Mesothelial cell of epicardium (in vitro differentiated cells): ENCODE data around the gene IZUMO4. TPM values are rescaled to one million over a fixed set of nuclear protein-coding genes. Genes with fewer than 3 reads are reported as not detected.

ENCODE experiments used
- DNase-seq, 2 experiments: peaks; one replicate each; pipeline ENCODE4 v3.0.0; 2021; ENCODE audit warnings: low spot score in 2 of 2; ENCODE audit not compliant: unreplicated experiment in 2 of 2
- H3K27ac Mint-ChIP-seq: 2 replicates; pipeline ENCODE4 v1.8.0; 2021; ENCODE audit warnings: mixed read lengths
- H3K27me3 Mint-ChIP-seq: 2 replicates; pipeline ENCODE4 v1.8.0; 2021; ENCODE audit warnings: low read depth, mixed read lengths
- H3K36me3 Mint-ChIP-seq: 2 replicates; pipeline ENCODE4 v1.8.0; 2021; ENCODE audit warnings: mixed read lengths
- H3K4me1 Mint-ChIP-seq: 2 replicates; pipeline ENCODE4 v1.8.0; 2021; ENCODE audit warnings: mixed read lengths
- H3K4me3 Mint-ChIP-seq: 2 replicates; pipeline ENCODE4 v1.8.0; 2021; ENCODE audit warnings: mild to moderate bottlenecking, moderate library complexity, mixed read lengths
- H3K9me3 Mint-ChIP-seq: 2 replicates; pipeline ENCODE4 v1.8.0; 2021; ENCODE audit warnings: mixed read lengths
- CTCF ChIP-seq: fragments of 200-600 bp; sonication (generic); IDR thresholded peaks from one replicate; pipeline ENCODE4 v1.5.0; 2021; ENCODE audit warnings: antibody characterized with exemption; ENCODE audit not compliant: unreplicated experiment
- total RNA-seq: library from RNA; stranded (reverse); gene quantifications from 3 replicates; pipeline ENCODE4 v1.2.1, GENCODE V29; 2021

IZUMO4 gene
- total RNA-seq, 1 donor from 2014 or later: 13.8 TPM

DNA sequence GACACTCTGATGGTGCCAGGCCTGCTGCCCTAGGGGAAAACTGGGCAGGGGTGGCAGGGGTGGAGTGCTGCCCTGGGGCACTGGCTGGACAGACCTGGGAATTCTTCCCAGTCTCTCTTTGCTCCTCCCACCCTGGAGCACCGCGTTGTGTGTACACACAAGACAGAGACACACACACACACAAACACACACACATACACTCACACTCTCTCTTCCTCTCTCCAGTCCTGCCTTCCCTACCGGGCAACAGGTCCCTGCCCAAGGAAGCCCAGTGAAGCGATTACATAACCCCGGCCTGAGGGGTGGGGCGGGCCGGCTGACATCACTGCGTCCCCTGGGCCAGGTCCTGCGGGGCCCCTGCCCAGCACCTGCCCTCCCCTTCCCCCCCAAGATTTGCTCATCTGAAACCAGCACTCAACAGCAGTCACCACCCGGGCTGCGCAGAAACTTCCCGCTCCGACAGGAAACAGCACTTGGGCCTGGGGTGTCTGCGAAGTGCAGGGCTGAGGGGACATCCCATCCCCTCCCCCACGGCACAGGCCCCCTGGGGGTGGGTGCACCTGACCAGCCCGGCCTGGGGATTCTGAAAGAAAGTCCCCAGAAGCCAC lies 46.9 kb upstream of the IZUMO4 start:
- Mint-ChIP-seq H3K36me3 (no peaks in the 10 kb centered on the region), H3K4me3 (peak overlapping the region; percentile 80), H3K4me1 (peaks cover 12% of the 10 kb centered on the region), H3K27ac (peak overlapping the region; percentile 82), H3K27me3 (no peaks in the 10 kb centered on the region), H3K9me3 (no peaks in the 10 kb centered on the region)
- TF ChIP-seq CTCF: no peak
- DNase-seq: no peak

- DNase-seq: no peak
- Mint-ChIP-seq H3K27me3 (no peaks in the 10 kb centered on the region), H3K4me1 (peaks cover 14% of the 10 kb centered on the region), H3K9me3 (no peaks in the 10 kb centered on the region), H3K27ac (no peak overlapping the region), H3K4me3 (peak overlapping the region; percentile 80), H3K36me3 (no peaks in the 10 kb centered on the region)
- no peak for TF ChIP-seq CTCF
These were observed 46.2 kb upstream of the IZUMO4 start for GRCh38 chr19:2050349-2050990.

GRCh38 chr19:2050991-2051772 lies 45.5 kb upstream of the IZUMO4 start, which contains the start of gene MKNK2:
Gene MKNK2 (minus strand): TSS chr19:2051244. CDS start chr19:2050851, 393 bp downstream.
- Mint-ChIP-seq H3K27me3 (no peaks in the 10 kb centered on the region), H3K4me3 (peak within 1 kb of the TSS; percentile 80), H3K27ac (peak within 1 kb of the TSS; percentile 66), H3K9me3 (no peaks in the 10 kb centered on the region), H3K4me1 (peaks cover 18% of the 10 kb centered on the region), H3K36me3 (no peaks in the 10 kb centered on the region)
- TF ChIP-seq CTCF: peak; percentile 50
- DNase-seq: peak; percentile 97 to 99

DNA sequence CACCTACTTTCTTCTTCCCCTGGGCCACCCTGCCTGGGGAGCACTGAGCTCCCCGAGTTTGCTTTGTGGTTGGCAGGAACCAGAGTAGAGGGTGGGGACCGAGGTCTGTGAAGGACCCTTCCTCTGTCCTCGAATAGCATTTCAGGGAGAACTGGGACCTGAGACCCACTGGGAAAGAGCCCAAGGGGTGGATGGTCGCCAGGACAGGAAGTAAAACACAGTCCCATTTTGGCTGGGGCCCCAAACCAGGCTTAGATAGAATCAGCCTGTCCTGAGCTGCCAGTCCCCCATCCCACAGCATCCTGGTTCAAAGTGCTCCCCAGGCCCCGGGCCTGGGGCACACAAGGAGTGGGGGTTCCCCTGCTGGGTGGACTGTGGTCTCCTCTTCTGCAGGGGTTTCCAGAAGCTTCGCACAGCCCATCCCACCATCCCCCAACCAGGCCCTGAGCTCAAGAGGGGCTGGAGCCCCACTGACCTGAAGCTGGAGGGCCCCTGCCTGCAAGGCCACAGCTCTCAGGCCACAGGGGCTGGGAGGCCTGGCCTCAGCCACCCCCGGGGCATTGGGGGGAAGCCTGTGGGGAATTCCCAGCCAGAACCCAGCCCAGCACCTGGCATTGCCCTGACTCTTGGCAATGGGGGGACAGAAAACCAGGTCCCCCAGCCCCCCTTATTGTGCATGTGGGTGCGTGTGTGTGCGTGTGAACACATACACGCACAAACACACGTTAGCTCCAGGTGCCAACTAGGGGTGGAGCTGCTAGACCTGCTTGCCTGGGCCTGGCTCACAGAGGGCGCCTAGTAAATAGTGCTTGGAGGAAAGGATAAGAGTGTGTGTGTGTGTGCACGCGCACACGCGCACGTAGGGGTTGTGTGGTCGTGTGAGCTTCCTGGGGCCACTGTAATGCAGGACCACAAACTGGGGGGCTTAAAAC lies 44.7 kb upstream of the IZUMO4 start:
- peak overlapping the region; percentile 66 for H3K27ac Mint-ChIP-seq

More for the DNA sequence above, 44.7 kb upstream of the IZUMO4 start:
- no peak for TF ChIP-seq CTCF
- Mint-ChIP-seq H3K27me3 (no peaks in the 10 kb centered on the region), H3K36me3 (no peaks in the 10 kb centered on the region), H3K4me1 (peaks cover 23% of the 10 kb centered on the region), H3K9me3 (no peaks in the 10 kb centered on the region), H3K4me3 (peak overlapping the region; percentile 71)
- DNase-seq: no peak
